NB4 (cell line): ENCODE data around the gene HERC4.
"Not testable (repeated sequence)": the region's sequence is repeated elsewhere in the genome, so short reads cannot be mapped to it uniquely, and the experiment has no call there.

ENCODE experiments used
- DNase-seq: peaks from one replicate; pipeline ENCODE4 v3.0.0; 2010; ENCODE audit warnings: low read depth
- H3K4me3 ChIP-seq: one replicate; pipeline ENCODE4 v1.5.1; 2011; ENCODE audit warnings: mild to moderate bottlenecking, low read depth, low read length, moderate library complexity
- CTCF ChIP-seq: IDR thresholded peaks from one replicate; pipeline ENCODE4 v1.5.1; 2012; ENCODE audit warnings: low read depth, low read length
- MAX ChIP-seq: IDR thresholded peaks from 2 replicates; pipeline ENCODE4 v1.6.1; 2011; ENCODE audit warnings: low read depth, low read length
- MYC ChIP-seq: IDR thresholded peaks from 2 replicates; pipeline ENCODE4 v1.6.1; 2011; ENCODE audit warnings: low read depth, low read length
- POLR2A ChIP-seq: IDR thresholded peaks from 2 replicates; pipeline ENCODE4 v1.6.1; 2011; ENCODE audit warnings: mild to moderate bottlenecking; ENCODE audit not compliant: insufficient read length; ENCODE audit errors: extremely low read depth

HERC4 gene

GRCh38 chr10:68032113-68032512 lies 43.0 kb downstream of the HERC4 start:
- no peak overlapping the region for H3K4me3 ChIP-seq
- no peak for DNase-seq
- TF ChIP-seq POLR2A = no peak
- TF ChIP-seq MYC = no peak
- no peak for TF ChIP-seq CTCF
- TF ChIP-seq MAX = no peak

- no peak for DNase-seq
- H3K4me3 ChIP-seq = no peak overlapping the region
- TF ChIP-seq MYC (no peak), MAX (no peak), CTCF (no peak), POLR2A (no peak)
These were observed 47.7 kb downstream of the HERC4 start for GRCh38 chr10:68027429-68027828.

GRCh38 chr10:68023292-68023691 lies 51.8 kb downstream of the HERC4 start:
- DNase-seq = no peak
- no peak overlapping the region for H3K4me3 ChIP-seq
- TF ChIP-seq MYC = no peak
- no peak for TF ChIP-seq MAX
- no peak for TF ChIP-seq POLR2A
- TF ChIP-seq CTCF = no peak

GRCh38 chr10:68022324-68022723 lies 52.8 kb downstream of the HERC4 start:
- DNase-seq = not testable (repeated sequence)

GRCh38 chr10:68016519-68016918 lies 58.6 kb downstream of the HERC4 start:
- not testable (repeated sequence) for DNase-seq, H3K4me3 ChIP-seq

More at GRCh38 chr10:68022324-68022723, 52.8 kb downstream of the HERC4 start:
- not testable (repeated sequence) for H3K4me3 ChIP-seq

GRCh38 chr10:68010426-68010940 lies 64.6 kb downstream of the HERC4 start:
- DNase-seq = no peak
- no peak overlapping the region for H3K4me3 ChIP-seq
- TF ChIP-seq MYC (no peak), CTCF (no peak), POLR2A (no peak), MAX (no peak)

GRCh38 chr10:68007356-68007755 lies 67.7 kb downstream of the HERC4 start:
- TF ChIP-seq CTCF (no peak), MAX (no peak), POLR2A (no peak), MYC (no peak)
- DNase-seq = no peak
- H3K4me3 ChIP-seq = no peak overlapping the region
